GM18517 (cell line): Measurements from ENCODE around the gene OCA2.
"Not testable (repeated sequence)": the region's sequence is repeated elsewhere in the genome, so short reads cannot be mapped to it uniquely, and the experiment has no call there.

Source experiments
- ATAC-seq: cut with Tn5 transposase; IDR thresholded peaks from one replicate; pipeline ENCODE4 v1.9.1; 2021; ENCODE audit warnings: mild to moderate bottlenecking, moderate library complexity; ENCODE audit not compliant: unreplicated experiment

Gene OCA2

DNA sequence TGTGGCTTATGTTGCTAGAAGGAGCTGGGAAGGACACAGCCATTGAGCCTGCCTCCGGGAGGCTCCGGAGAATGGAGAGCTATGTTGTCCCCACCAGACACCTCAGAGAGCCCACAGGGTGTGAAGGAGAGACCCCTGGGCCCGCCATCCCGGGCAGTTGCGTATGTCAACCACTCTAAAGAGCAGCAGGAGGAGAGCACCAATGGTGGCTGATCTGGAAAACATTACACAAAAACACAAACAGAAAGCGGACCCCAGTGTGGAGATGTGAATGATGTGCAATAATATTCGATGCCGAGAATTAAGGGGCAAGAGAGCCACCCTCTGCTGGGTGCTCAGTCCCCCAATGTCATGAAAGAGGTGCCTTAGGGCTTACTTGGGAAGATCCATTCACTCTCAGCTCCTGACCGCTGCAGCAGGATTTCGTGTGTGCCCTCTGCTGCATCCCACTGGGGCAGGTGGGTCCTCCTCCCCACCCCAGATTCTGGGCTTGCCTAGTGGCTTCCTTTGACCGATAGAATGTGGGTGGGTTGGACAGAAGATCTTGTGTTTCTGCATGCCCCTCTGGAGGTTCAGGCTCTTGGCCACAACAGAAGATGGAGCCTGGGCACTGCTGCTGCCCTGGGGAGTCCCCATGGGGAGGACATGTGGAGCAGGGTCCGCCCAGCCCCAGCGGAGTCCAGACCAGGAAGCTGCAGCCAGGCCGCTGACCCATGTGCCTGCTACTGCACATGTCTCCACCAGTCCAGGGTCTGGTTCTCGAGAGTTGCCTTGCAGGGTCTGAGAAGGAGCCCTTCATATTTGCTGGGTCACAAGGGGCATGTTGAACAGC is 245.3 kb downstream of the OCA2 start:
- no peak for ATAC-seq

DNA sequence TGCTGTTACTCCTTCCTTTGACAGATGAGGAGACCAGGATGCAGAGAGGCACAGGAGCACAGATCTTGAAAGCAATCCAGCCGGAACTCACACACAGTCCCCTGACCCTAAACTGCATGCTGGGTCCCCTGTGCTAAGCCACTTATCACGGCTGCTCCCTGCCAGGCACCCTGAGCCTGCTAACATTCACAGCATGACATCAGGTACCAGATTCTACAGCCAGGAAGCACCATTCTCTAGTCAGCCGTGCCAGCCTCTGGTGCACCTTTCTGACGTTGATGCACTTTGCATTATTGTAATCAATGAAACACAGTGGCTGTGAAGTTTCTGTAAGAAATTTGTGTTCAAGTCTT is 247.3 kb downstream of the OCA2 start:
- ATAC-seq: no peak

DNA sequence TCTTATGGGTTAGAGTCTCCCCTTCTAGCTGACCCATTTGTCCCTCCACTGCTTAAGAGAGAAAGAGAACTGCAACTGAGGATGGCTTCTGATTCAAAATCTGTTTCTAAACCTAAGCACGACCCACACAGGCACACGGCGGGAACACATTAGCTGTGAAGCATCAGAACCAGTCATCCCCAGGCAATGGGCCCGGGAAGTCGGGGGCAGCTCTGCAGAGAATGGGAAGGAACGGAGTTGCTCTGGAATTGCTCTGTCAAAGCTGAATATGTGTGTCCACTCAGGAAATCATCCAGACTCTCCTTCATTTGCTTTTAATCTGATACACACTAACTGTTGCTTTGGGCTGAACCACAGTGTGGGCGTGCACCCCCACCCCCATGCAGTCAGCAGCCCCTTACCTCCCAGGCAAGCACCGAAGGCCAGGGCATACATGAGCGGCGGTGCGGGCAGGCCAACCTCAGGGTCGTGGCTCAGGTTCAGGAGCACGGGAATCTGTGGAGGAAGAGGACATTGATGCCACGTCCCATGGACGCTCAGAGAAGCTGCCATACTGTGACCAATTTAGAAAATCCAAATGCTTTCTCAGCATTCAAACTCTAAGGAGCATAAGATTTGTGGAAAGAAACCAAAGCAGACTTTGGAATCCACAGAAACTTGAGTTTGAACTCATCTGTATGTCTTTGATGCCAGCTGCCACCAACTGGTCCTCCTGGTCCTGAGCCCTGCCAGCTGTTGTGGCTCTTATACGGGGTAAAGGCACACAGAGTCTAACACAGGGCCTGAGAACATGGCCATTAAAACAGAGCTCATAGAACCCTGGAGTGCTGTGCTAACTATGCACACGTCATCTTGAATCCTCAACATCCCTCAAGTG is 247.9 kb downstream of the OCA2 start:
- no peak for ATAC-seq

DNA sequence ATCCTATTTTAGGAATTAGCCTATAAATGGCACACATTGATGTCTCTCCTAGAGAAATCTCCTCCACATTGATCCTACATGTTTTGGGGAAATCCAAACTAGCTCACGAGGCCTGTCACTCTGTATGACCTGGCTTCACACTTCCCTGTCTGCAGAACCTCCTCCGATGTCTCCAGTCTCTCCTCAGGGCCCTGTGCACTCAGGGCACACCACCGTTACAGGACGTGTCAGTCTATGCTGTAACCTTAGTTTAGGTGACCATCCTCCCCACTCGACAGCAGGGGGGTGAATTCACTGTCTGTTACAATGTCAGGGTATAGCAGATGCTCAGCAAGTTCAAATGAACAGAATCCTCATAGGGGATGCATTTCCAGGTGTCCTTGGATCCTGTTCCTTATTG is 249.1 kb downstream of the OCA2 start:
- ATAC-seq: no peak

DNA sequence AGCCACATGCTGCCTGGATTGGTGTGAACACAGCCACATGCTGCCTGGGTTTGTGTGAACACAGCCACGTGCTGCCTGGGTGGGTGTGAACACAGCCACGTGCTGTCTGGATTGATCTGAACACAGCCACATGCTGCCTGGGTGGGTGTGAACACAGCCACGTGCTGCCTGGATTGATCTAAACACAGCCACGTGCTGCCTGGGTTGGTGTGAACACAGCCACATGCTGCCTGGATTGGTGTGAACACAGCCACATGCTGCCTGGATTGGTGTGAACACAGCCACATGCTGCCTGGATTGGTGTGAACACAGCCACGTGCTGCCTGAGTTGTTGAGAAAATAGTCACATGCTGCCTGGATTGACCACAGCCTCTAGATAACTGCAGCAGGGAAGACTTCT is 250.2 kb downstream of the OCA2 start:
- not testable (repeated sequence) for ATAC-seq

DNA sequence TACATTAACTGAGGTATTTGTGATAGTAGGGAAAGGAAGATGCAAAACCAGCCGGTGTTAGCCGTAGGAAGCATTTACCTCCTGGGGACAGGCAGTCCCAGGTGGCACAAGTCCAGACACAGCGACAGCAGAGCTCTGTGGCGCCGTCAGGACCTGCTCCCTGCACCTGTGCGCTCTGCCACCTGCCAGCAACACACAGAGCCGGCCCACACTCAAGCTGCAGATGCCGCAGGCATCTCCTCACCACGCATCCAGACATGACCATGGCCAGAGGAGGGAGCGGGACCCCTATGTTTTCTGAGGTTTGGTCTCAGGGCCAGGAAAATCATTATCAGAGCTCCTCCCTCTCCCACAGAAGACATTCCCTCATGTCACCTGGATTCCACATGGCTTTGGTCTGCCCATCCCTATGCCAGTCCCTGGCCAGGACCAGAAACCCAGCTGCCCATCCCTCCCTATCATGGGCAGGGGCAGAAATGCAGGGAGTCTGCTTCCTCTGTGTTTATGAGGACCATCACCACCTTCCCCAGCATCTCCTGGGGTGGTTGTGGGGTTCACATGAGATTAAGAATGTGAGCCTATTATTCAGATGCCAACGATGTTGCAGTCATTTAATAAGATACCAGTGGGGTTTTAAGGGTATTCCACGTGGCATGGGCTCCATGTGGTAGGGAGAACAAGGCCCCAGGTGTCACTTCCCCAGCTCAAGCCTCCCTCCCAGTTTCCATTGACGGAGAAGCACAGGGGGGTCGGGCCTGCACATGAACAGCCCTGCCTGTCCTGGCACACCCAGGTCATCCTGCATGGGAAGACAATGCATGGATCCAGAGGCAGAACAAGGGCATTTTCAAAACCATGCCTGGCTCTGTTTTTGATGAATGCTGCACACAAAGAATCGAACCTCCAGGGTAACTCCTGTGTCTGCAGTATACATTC is 251.1 kb downstream of the OCA2 start:
- no peak for ATAC-seq

DNA sequence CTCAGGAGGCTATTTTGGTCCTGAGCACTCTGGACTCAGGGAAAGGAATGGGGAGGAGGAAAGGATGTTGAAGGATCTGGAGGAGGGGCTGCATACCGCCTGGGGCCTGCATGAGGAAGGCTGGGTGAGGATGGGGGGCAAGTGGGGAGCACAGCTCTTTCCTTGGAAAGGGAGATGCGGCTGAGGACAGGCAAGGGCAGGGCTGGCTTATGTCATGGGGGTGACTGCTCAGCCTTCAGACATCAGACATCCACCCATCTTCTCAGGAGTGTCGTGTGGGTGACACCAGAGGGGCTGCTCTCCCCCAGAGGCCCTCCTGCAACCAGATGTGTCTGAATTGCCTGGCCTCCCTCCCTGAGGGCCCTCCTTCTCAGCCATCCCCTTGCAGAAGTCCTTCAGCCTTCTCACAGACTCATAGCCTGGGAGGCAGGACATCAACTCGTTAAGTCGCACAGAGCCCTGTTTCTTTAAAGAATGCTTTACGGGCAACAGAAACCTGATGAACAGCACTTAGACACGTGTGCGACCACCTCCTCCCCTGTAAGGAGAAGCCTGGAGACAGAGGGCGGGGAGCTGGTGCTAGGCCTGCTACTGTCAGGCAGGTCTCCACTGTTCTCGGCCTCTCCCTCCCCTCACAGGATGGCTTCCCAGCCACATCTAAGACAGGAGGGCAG is 252.3 kb downstream of the OCA2 start:
- no peak for ATAC-seq

DNA sequence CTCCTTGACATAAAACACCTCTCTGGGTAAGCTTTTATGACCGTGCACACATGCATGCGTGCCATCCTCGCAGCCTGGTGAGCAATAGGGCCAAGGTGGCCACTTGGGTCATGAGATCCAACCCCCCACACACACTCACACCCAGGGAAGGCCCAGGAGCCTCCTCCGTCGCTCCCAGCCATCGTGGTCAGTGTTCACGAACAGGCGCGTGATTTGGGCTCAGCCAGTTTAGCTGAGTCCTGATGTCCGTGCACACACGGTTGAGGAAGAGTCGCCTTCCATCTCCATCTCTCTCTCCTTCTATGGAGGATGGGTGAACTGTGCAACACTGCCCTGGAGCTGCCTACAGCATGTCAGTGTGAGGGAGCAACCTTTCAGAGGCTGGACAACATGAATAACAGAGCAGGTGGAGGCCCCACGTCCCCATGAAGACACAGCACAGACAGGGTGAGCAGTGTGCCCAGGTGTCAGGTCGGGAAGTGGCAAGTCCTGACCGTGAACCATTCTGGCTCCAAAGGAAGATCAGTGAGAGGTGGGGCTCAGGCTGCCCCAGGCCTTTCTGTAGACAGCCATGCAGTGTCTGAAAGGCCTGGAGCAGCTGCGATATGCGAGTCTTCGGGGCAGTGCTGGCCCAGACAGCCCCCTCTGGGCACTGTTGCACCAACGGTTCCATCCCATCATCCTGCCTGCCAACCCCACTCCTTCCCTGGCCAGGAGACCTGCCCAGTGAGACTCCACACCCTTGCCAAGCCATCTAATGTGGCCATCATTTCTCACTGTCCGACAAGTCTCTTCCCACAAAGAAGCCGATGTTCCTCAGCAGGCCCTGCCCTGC is 253.4 kb downstream of the OCA2 start:
- ATAC-seq: no peak

DNA sequence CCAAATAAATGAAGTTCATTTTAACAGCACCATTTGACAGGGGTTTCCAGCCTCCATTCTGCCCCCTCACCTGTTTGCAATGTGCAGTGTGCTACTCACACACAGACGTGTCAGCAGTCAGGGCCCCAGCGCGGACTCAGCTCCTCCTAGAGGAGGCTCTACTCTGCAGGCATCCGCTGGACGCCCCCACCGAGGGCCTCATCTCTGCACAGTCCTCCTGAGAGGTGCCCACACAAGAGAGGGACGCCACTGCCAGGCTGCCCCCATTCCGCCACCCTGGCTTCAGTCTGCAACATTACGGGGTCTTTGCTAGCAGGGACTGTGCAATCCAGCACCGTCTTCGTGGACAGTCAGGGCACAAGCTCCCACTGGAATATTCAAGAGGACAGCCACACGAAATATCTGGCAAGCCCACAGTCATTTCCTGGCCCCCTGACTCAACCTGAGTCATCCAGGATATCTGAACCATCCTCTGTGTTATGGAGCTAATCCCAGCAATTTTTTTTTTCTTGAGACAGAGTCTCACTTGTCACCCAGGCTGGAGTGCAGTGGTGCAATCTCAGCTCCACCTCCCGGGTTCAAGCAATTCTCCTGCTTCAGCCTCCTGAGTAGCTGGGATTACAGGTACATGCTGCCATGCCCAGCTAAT is 255.0 kb downstream of the OCA2 start:
- no peak for ATAC-seq

DNA sequence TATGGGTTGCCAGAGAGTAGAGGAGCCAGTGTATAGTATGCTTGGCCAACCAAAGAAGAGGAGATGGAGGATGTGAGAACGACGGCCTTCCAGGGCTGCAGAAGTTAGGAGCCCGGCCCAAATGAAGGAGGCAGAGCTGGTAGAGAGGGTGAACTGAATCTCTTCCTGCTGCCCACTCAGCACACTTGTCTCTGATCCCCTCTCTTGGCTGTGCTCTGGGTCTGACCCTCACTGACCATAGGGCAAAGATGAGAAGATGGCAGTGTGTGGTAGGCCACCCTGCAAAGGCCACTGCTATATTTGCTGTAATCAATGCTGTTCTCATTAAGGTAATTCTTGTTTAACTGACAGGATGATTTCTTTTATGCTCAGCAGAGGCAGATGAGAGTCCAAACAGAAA is 256.0 kb downstream of the OCA2 start:
- ATAC-seq: no peak

DNA sequence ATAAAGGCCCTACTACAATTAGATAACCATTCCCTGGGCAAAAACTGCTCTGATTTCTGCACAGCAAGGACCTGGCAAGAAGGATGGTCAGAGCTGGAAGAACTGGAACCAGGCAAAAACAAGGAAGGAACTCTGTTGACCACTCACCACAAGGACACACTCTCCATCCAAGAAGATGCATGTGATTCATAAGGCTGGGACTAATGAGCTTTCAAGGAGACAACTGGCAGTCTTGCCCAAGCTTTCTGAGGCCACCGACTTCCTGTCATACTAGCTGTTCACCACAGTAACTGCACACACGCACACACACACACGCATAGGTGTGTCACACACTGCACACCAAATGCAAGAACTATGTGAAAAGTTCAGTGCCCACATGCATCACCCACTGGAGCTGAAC is 256.6 kb downstream of the OCA2 start:
- no peak for ATAC-seq

DNA sequence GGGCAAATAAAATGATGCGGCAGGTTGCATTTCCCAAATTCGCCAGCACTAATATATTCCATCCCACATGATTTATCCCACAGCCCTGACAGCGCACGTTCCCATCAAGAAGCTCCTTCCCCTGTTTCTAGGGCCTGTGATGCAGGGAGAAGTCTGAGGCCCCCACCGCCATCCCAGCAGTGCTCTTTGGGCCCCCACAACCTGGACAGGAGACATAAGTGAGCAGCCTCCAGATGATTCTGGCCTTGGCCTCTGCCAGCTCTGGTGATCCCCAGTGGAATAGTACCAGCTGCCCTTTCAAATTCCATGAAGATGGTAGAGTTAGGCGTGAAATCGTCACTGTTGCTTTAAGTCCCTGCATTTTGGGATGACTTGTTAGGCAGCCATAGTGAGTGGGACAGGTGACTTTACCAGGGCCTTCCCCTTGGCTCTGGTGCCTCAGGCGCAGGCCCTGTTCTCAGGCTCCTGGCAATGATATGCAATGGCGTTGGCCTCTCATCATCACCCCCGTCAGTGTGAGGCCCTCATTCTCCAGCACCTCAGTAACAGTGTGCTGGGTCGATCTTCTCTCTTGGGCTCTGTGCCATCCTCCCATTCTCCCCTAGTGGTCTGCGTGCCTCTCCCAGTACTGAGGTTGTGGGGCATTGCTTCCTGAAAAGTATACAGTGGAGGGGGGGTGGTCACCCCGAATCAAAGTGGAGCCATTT is 263.7 kb downstream of the OCA2 start:
- no peak for ATAC-seq

DNA sequence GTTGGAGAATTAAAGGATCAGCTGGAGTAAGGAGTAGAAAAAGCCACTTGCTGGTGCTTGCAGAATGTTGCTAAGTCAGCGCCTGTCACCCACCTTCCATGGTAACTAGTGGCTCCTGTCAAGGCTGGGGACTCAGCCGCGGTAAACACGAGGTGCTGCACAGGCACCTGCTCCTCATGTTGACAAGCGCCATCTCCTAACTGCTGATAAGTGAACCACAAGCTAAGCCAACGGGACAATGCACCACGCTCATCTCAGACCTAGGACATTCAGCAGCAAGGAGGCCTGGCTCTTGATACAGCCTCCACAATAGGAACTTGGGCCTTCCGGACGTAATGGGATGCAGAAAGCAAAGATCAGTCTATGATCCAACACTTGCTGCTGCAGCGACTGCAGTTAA is 264.4 kb downstream of the OCA2 start:
- no peak for ATAC-seq

DNA sequence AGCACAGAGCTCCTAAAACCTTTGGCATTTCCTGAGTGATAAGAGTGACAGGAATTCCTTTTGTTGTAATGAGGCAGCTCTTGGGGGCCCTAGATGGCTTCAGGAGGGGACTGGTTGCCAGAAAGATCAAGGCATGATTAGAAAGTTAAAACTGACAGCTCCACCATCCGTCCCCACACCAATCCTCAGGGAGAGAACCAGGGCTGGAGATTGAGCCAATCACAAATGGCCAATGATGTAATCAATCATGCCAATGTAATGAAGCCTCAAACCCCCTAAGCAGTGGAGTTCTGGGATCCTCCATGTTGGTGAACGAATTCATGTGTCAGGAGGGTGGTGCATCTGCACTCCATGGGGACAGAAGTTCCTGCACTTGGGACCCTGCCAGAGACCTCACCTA is 265.1 kb downstream of the OCA2 start:
- no peak for ATAC-seq

DNA sequence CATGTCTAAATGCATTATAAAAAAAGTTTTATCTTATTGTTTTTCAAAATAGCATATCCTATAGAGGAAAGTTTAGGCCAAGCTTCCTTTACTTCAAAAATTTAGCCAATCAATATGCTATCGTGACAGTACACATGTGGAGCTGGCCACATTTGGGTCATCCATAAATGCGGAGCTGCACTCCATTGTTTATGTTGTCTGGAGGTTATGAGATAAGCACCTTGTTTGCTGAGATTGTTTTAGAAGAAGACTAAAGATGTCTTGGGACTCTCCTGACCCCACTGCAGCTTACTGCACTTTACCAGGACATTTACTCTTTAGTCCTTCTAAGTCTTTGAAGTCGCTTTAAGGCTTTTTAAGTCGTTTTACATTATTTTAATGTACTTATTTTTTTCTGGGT is 265.9 kb downstream of the OCA2 start:
- ATAC-seq: no peak

DNA sequence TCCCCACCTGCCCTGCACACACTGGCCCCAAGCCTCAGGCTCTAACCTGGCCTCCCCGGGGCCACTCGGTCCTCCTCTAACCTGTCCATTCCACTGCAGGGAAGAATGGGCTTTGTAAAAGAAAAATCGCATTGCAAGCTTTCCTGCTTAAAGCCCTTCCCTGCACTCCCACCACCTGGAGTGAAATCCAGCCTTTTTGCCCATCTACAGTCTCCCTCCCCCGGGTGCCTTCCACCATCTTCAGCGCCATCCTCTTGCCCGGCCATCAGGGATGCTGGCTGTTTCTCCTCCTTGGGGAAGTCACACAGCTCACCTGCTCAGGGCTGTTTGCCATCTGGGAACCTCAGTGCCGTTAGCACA is 266.9 kb downstream of the OCA2 start:
- no peak for ATAC-seq

DNA sequence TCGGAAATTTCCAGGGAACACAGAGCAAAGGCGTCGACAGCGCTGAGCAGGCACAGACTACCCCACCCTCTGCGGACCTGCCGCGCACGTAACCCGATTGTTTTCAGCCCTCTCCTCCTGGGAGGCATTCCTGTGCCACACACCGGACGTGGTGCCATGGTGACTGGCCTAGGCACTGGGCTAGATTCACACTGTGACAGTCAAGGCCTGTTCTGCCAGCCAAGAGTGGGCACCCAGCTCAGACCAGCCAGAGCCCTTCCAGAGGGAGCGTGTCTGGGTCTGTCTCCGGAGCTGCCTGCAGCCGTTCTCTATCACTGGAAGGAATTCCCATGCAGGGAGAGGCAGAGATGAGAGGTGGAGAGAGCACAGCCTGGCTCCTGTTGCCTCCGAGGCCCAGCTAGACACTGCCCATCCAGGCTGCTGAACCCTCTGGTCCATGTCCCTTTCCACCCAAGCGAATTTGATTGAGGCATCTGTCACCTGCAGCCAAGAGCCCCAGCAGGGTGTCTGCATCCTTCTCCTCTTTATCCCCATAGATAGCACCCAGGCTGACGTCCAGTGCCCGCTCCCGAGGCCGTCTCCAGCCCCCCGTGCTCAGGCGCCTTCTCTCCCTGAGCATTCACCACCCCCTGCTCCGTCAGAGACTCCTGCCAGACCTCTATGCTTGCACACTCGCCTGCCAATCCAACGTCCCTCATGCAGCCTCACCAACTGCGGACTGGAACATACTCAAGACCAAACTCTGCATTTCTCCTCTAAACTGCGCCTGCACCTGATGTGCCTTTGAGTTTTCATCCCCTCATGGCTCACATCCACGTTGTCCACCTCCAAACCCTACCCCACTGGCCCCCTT is 267.5 kb downstream of the OCA2 start:
- ATAC-seq: no peak

DNA sequence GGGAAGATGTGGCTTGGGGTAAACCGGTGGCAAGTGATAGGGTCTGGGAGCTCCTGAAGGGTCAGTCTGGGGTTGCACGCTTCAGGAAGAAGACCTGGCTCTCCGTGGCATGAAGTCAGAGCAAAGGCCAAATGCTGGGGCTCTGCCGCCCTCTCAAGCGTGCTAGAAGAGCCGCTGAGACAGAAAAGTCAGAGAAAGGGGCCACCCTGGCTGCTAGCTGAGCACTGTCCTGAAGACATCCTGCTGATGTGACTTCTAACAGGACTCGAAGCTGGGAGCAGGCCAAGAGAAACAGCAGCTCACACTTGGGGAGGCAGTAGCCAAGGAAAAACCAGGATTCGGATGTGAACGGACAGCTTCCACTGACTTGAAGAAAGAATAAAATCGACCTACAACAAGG is 270.4 kb downstream of the OCA2 start:
- ATAC-seq: no peak
